Measurements from ENCODE around the gene KLHL10. TPM values are rescaled to one million over a fixed set of nuclear protein-coding genes. Genes with fewer than 3 reads are reported as not detected.
A peak's percentile ranks its signal among the peaks of the same experiment; 100 is the strongest.

Gene KLHL10
- total and polyA plus RNA-seq, 2 of the 4 experiments (the other 2 are of a cell fraction): 0.18 TPM; not detected in 1

GRCh38 chr17:41797377-41797776 is 40.2 kb upstream of the KLHL10 start:
- Histone ChIP-seq H4K91ac (ENCODE audit: insufficient read depth, low read depth, low read length) (no peak overlapping the region), H2BK120ac (ENCODE audit: low read depth, low read length) (no peak overlapping the region), H3K4ac (ENCODE audit: low read depth, low read length) (no peak overlapping the region), H2BK5ac (ENCODE audit: low read depth, low read length, poor library complexity, severe bottlenecking) (no peak overlapping the region), H2BK20ac (ENCODE audit: low read depth, low read length) (no peak overlapping the region), H3K4me3 (ENCODE audit: insufficient read depth, low read depth, low read length) (no peak overlapping the region), H3K14ac (replicated peaks; ENCODE audit: low read depth, low read length) (no peak overlapping the region), H3K79me1 (ENCODE audit: low read depth in 1 of 2, low read length in 2 of 2) (no peaks in the 10 kb centered on the region; a peak in 1 of 4 replicates), H2AFZ (replicated peaks; ENCODE audit: low read length, poor library complexity) (no peak overlapping the region), H3K4me1 (ENCODE audit: control insufficient read depth, insufficient read depth, low read length) (peaks cover 32% of the 10 kb centered on the region), H3K23ac (ENCODE audit: low read depth, low read length) (no peak overlapping the region), H3K18ac (ENCODE audit: low read depth, low read length) (no peak overlapping the region), H3K9me3 (ENCODE audit: control insufficient read depth, insufficient read depth, low read length) (no peaks in the 10 kb centered on the region), H2BK15ac (ENCODE audit: low read depth, low read length) (no peak overlapping the region), H3K36me3 (ENCODE audit: control insufficient read depth, insufficient read depth, low read length) (peaks cover 2% of the 10 kb centered on the region; the same call in 1 of the 2 replicates), H4K8ac (ENCODE audit: low read depth in 2 of 2, low read length in 2 of 2) (no peak overlapping the region), H3K56ac (ENCODE audit: extremely low read depth, insufficient read depth, low read length) (no peak overlapping the region), H3K27me3 (ENCODE audit: control insufficient read depth, insufficient read depth, low read length) (no peaks in the 10 kb centered on the region), H3K9ac (ENCODE audit: low read depth, low read length) (no peak overlapping the region), H2AK5ac (ENCODE audit: low read depth, low read length) (peak overlapping the region; percentile 7; the same call in 1 of the 2 replicates), H3K27ac (ENCODE audit: insufficient read depth, low read length) (no peak overlapping the region), H3K4me2 (ENCODE audit: low read depth, low read length) (no peak overlapping the region), H4K5ac (ENCODE audit: low read depth, low read length) (no peak overlapping the region), H4K20me1 (ENCODE audit: insufficient read depth, low read length) (no peaks in the 10 kb centered on the region), H3K9me1 (ENCODE audit: insufficient read depth, low read length) (peaks cover 8% of the 10 kb centered on the region), H2AK9ac (replicated peaks; ENCODE audit: low read depth, low read length, poor library complexity) (no peak overlapping the region)
- dilution Hi-C loops (cut with HindIII; ENCODE audit: low sequenced_read_pairs, unreplicated experiment): no loop called here
- DNase-seq (no peak), ATAC-seq (ENCODE audit: low read depth) (no peak)
- TF ChIP-seq NFE2L2 (IDR thresholded peaks at IDR 0.05; ENCODE audit: low read depth, low read length) (no peak), MAFK (IDR thresholded peaks at IDR 0.05; ENCODE audit: low read depth, low read length) (no peak), ELK1 (IDR thresholded peaks at IDR 0.05; ENCODE audit: borderline replicate concordance, low read depth, low read length) (no peak), USF2 (IDR thresholded peaks at IDR 0.05; ENCODE audit: low read depth, low read length) (no peak), MAZ (IDR thresholded peaks at IDR 0.05; ENCODE audit: borderline replicate concordance, low read depth, low read length) (no peak), RFX5 (IDR thresholded peaks at IDR 0.05; ENCODE audit: low read depth, low read length) (no peak), POLR2A (IDR thresholded peaks at IDR 0.05; ENCODE audit: low read depth, low read length) (no peak), CTCF (conservative IDR thresholded peaks at IDR 0.05; ENCODE audit: low read depth, low read length) (no peak), SMC3 (IDR thresholded peaks at IDR 0.05; ENCODE audit: low read depth, low read length) (no peak), RAD21 (IDR thresholded peaks at IDR 0.05; ENCODE audit: low read length) (no peak), CEBPB (IDR thresholded peaks at IDR 0.05; ENCODE audit: low read depth, low read length) (no peak), BHLHE40 (IDR thresholded peaks at IDR 0.05; ENCODE audit: low read depth, low read length) (no peak), FOS (IDR thresholded peaks at IDR 0.05; ENCODE audit: low read depth, low read length) (no peak), RCOR1 (IDR thresholded peaks at IDR 0.05; ENCODE audit: insufficient replicate concordance, low read length) (no peak), MXI1 (IDR thresholded peaks at IDR 0.05; ENCODE audit: borderline replicate concordance, low read depth, low read length) (no peak), CHD1 (IDR thresholded peaks at IDR 0.05; ENCODE audit: low read depth, low read length) (no peak)
- 89% methylated on average over 2 of the region's 3 CpGs; no CpG with 5 or more reads in 1 of the 2 experiments for WGBS, 2 experiments (ENCODE audit: extremely low coverage in 2 of 2, insufficient read length in 1 of 2)
- in situ Hi-C loops (cut with MboI; ENCODE audit: low sequenced_read_pairs): no loop called here
- CTCF ChIA-PET: interaction anchor here (0.6 kb wide), 1 partner anchor 113 kb away, joined by 4 read pairs; no protein-coding TSS in a partner anchor
- POLR2A ChIA-PET (ENCODE audit: unreplicated experiment): no interaction called here
- intact Hi-C loops (cut with micrococcal nuclease): no loop called here
- no TSS peak for BruUV-seq (replicated peaks)

Data from IMR-90 (cell line).